HEK293 (cell line): ENCODE measurements around the gene MACROD1.

ENCODE experiments used
- ATF2 ChIP-seq: fragments of 450-650 bp; formaldehyde crosslinking; IDR thresholded peaks from 2 replicates; pipeline ENCODE4 v1.5.1; 2016; ENCODE audit warnings: missing biosample characterization, missing genetic modification characterization, low read depth
- GLIS1 ChIP-seq: fragments of 450-650 bp; formaldehyde crosslinking; IDR thresholded peaks from 2 replicates; pipeline ENCODE4 v1.5.1; 2016; ENCODE audit warnings: missing biosample characterization, missing genetic modification characterization
- GLIS2 ChIP-seq: fragments of 450-650 bp; formaldehyde crosslinking; IDR thresholded peaks from 2 replicates; pipeline ENCODE4 v1.5.1; 2016; ENCODE audit warnings: missing biosample characterization, missing genetic modification characterization
- IKZF3 ChIP-seq: fragments of 450-650 bp; IDR thresholded peaks from 2 replicates; pipeline ENCODE4 v1.5.0; 2018; ENCODE audit warnings: missing biosample characterization, mild to moderate bottlenecking, missing genetic modification characterization, moderate library complexity
- INSM2 ChIP-seq: fragments of 450-650 bp; formaldehyde crosslinking; IDR thresholded peaks from 2 replicates; pipeline ENCODE4 v1.5.1; 2016; ENCODE audit warnings: missing biosample characterization, missing genetic modification characterization
- KLF10 ChIP-seq: fragments of 450-650 bp; IDR thresholded peaks from 2 replicates; pipeline ENCODE4 v1.5.1; 2018; ENCODE audit warnings: missing biosample characterization, mild to moderate bottlenecking, missing genetic modification characterization
- KLF17 ChIP-seq: fragments of 450-650 bp; formaldehyde crosslinking; IDR thresholded peaks from 2 replicates; pipeline ENCODE4 v1.5.1; 2016; ENCODE audit warnings: missing biosample characterization, missing genetic modification characterization
- KLF7 ChIP-seq: fragments of 450-650 bp; formaldehyde crosslinking; IDR thresholded peaks from 2 replicates; pipeline ENCODE4 v1.5.1; 2016; ENCODE audit warnings: missing biosample characterization, missing genetic modification characterization, borderline replicate concordance
- PRDM2 ChIP-seq: fragments of 450-650 bp; formaldehyde crosslinking; IDR thresholded peaks from 2 replicates; pipeline ENCODE4 v1.5.1; 2016; ENCODE audit warnings: missing biosample characterization, missing genetic modification characterization, borderline replicate concordance
- WT1 ChIP-seq: fragments of 450-650 bp; formaldehyde crosslinking; IDR thresholded peaks from 2 replicates; pipeline ENCODE4 v1.5.1; 2016; ENCODE audit warnings: missing biosample characterization, missing genetic modification characterization
- ZBTB17 ChIP-seq: fragments of 450-650 bp; formaldehyde crosslinking; IDR thresholded peaks from 2 replicates; pipeline ENCODE4 v1.5.1; 2016; ENCODE audit warnings: missing biosample characterization, missing genetic modification characterization
- ZBTB26 ChIP-seq: fragments of 450-650 bp; formaldehyde crosslinking; optimal IDR thresholded peaks from 2 replicates; pipeline ENCODE3; 2016; ENCODE audit warnings: missing biosample characterization, mild to moderate bottlenecking, missing genetic modification characterization
- ZBTB7A ChIP-seq: fragments of 450-650 bp; formaldehyde crosslinking; IDR thresholded peaks from 2 replicates; pipeline ENCODE4 v1.5.1; 2016; ENCODE audit warnings: low read depth, missing biosample characterization, missing genetic modification characterization
- ZFP37 ChIP-seq: fragments of 450-650 bp; formaldehyde crosslinking; IDR thresholded peaks from 2 replicates; pipeline ENCODE4 v1.5.1; 2016; ENCODE audit warnings: missing biosample characterization, missing genetic modification characterization
- ZFP41 ChIP-seq: fragments of 450-650 bp; formaldehyde crosslinking; IDR thresholded peaks from 2 replicates; pipeline ENCODE4 v1.5.1; 2016; ENCODE audit warnings: missing biosample characterization, missing genetic modification characterization, borderline replicate concordance
- ZFP69B ChIP-seq: fragments of 450-650 bp; formaldehyde crosslinking; IDR thresholded peaks from 2 replicates; pipeline ENCODE4 v1.5.1; 2016; ENCODE audit warnings: missing biosample characterization, missing genetic modification characterization
- ZNF155 ChIP-seq: fragments of 450-650 bp; formaldehyde crosslinking; IDR thresholded peaks from 2 replicates; pipeline ENCODE4 v1.5.1; 2016; ENCODE audit warnings: missing biosample characterization, missing genetic modification characterization
- ZNF169 ChIP-seq: fragments of 450-650 bp; formaldehyde crosslinking; IDR thresholded peaks from 2 replicates; pipeline ENCODE4 v1.5.1; 2016; ENCODE audit warnings: missing biosample characterization, missing genetic modification characterization
- ZNF211 ChIP-seq: fragments of 450-650 bp; formaldehyde crosslinking; IDR thresholded peaks from 2 replicates; pipeline ENCODE4 v1.5.1; 2016; ENCODE audit warnings: low read depth, missing biosample characterization, missing genetic modification characterization
- ZNF266 ChIP-seq: fragments of 450-650 bp; formaldehyde crosslinking; IDR thresholded peaks from 2 replicates; pipeline ENCODE4 v1.5.1; 2016; ENCODE audit warnings: missing biosample characterization, missing genetic modification characterization, low read depth
- ZNF362 ChIP-seq: fragments of 450-650 bp; formaldehyde crosslinking; IDR thresholded peaks from 2 replicates; pipeline ENCODE4 v1.5.1; 2016; ENCODE audit warnings: missing biosample characterization, missing genetic modification characterization
- ZNF561 ChIP-seq: fragments of 450-650 bp; IDR thresholded peaks from 2 replicates; pipeline ENCODE4 v1.5.1; 2018; ENCODE audit warnings: missing biosample characterization, missing genetic modification characterization, borderline replicate concordance
- ZNF610 ChIP-seq: fragments of 450-650 bp; formaldehyde crosslinking; IDR thresholded peaks from 2 replicates; pipeline ENCODE4 v1.5.1; 2016; ENCODE audit warnings: missing biosample characterization, missing genetic modification characterization, borderline replicate concordance
- ZNF76 ChIP-seq: fragments of 450-650 bp; formaldehyde crosslinking; IDR thresholded peaks from 2 replicates; pipeline ENCODE4; 2016; ENCODE audit warnings: low read depth, missing biosample characterization, missing genetic modification characterization, borderline replicate concordance
- ZSCAN23 ChIP-seq: fragments of 450-650 bp; formaldehyde crosslinking; IDR thresholded peaks from 2 replicates; pipeline ENCODE4 v1.5.1; 2016; ENCODE audit warnings: missing biosample characterization, missing genetic modification characterization
- ZXDB ChIP-seq: fragments of 450-650 bp; formaldehyde crosslinking; IDR thresholded peaks from 2 replicates; pipeline ENCODE4 v1.5.1; 2016; ENCODE audit warnings: missing biosample characterization, missing genetic modification characterization

The MACROD1 gene

GRCh38 chr11:64185175-64185692 lies 19.3 kb upstream of the MACROD1 start (continued):
- TF ChIP-seq INSM2 (tag by site-specific recombination) (peak; percentile 71; the same call in 1 of the 2 replicates), KLF10 (tag by site-specific recombination) (0 out of 2 replicates have a peak, but pooled peaks have one; percentile 20), ATF2 (tag by site-specific recombination) (no peak), ZFP41 (tag by site-specific recombination) (no peak), GLIS2 (tag by site-specific recombination) (0 out of 2 replicates have a peak, but pooled peaks have one; percentile 25), ZXDB (tag by site-specific recombination) (peak; percentile 82), ZNF76 (tag by site-specific recombination) (peak; percentile 74), ZNF362 (tag by site-specific recombination) (no peak), ZNF169 (tag by site-specific recombination) (no peak), KLF7 (tag by site-specific recombination) (peak; percentile 70; the same call in 1 of the 2 replicates), ZNF211 (tag by site-specific recombination) (no peak), ZBTB7A (tag by site-specific recombination) (0 out of 2 replicates have a peak, but pooled peaks have one; percentile 52), WT1 (tag by site-specific recombination) (peak; percentile 63), ZBTB26 (tag by site-specific recombination) (peak; percentile 65), ZSCAN23 (tag by site-specific recombination) (0 out of 2 replicates have a peak, but pooled peaks have one; percentile 55), ZFP37 (peak; percentile 85), ZNF561 (tag by site-specific recombination) (peak; percentile 74; the same call in 1 of the 2 replicates), ZBTB17 (tag by site-specific recombination) (peak; percentile 10; the same call in 1 of the 2 replicates), ZNF155 (tag by site-specific recombination) (no peak), GLIS1 (0 out of 2 replicates have a peak, but pooled peaks have one; percentile 10), ZNF610 (0 out of 2 replicates have a peak, but pooled peaks have one; percentile 45), ZFP69B (tag by site-specific recombination) (peak; percentile 68; the same call in 1 of the 2 replicates), ZNF266 (tag by site-specific recombination) (no peak), PRDM2 (no peak; the same call in 1 of the 2 replicates), KLF17 (tag by site-specific recombination) (peak; percentile 90), IKZF3 (peak; percentile 55)
